HepG2 (cell line): ENCODE results near the gene KRT10.

Experiments
- NR2C2 ChIP-seq: sonication (generic); formaldehyde crosslinking; IDR thresholded peaks from 2 replicates; pipeline ENCODE4 v1.4.0; 2020; ENCODE audit warnings: missing genetic modification reagents, mild to moderate bottlenecking, moderate library complexity, borderline replicate concordance
- PRPF4 ChIP-seq: fragments of 200-400 bp; formaldehyde crosslinking; IDR thresholded peaks from 2 replicates; pipeline ENCODE4 v1.6.1; 2016; ENCODE audit warnings: low read length, low read depth; ENCODE audit not compliant: poor library complexity, severe bottlenecking
- ZNF335 ChIP-seq: sonication (generic); formaldehyde crosslinking; IDR thresholded peaks from 2 replicates; pipeline ENCODE4 v1.4.0; 2020; ENCODE audit warnings: missing genetic modification reagents
- TF ChIP-seq, protein P1 (sequence below): sonication (generic); formaldehyde crosslinking; IDR thresholded peaks from 2 replicates; pipeline ENCODE4 v1.4.0; 2020; ENCODE audit warnings: mild to moderate bottlenecking, missing genetic modification reagents

DNA sequence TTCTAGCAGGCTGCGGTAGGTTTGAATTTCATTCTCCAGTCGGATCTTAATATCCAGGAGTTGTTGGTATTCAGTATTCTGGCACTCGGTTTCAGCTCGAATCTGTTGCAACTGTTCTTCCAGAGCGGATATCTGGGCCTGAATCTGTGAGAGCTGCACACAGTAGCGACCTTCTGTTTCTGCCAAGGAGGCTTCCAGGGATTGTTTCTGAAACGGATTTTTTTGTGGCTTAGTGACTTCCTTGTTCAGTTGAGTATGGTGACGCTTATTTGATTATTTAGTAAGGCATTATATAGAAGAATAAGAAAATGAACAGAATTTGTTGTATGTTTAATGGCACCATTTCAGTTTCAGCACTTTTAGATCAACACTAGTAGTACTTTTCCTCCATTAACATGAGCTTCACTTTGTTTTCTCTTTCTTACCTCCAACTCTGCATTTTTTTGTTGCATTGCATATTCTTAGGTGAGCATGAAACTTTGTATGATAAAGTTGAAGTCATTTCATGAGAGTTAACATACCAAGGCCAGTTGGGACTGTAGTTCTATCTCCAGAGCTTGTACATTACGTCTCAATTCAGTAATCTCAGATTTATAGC lies 2.8 kb downstream of the KRT10 start:
- TF ChIP-seq PRPF4, result no peak
- TF ChIP-seq ZNF335, result no peak; the same call in 1 of the 2 replicates
- TF ChIP-seq, protein P1, sequence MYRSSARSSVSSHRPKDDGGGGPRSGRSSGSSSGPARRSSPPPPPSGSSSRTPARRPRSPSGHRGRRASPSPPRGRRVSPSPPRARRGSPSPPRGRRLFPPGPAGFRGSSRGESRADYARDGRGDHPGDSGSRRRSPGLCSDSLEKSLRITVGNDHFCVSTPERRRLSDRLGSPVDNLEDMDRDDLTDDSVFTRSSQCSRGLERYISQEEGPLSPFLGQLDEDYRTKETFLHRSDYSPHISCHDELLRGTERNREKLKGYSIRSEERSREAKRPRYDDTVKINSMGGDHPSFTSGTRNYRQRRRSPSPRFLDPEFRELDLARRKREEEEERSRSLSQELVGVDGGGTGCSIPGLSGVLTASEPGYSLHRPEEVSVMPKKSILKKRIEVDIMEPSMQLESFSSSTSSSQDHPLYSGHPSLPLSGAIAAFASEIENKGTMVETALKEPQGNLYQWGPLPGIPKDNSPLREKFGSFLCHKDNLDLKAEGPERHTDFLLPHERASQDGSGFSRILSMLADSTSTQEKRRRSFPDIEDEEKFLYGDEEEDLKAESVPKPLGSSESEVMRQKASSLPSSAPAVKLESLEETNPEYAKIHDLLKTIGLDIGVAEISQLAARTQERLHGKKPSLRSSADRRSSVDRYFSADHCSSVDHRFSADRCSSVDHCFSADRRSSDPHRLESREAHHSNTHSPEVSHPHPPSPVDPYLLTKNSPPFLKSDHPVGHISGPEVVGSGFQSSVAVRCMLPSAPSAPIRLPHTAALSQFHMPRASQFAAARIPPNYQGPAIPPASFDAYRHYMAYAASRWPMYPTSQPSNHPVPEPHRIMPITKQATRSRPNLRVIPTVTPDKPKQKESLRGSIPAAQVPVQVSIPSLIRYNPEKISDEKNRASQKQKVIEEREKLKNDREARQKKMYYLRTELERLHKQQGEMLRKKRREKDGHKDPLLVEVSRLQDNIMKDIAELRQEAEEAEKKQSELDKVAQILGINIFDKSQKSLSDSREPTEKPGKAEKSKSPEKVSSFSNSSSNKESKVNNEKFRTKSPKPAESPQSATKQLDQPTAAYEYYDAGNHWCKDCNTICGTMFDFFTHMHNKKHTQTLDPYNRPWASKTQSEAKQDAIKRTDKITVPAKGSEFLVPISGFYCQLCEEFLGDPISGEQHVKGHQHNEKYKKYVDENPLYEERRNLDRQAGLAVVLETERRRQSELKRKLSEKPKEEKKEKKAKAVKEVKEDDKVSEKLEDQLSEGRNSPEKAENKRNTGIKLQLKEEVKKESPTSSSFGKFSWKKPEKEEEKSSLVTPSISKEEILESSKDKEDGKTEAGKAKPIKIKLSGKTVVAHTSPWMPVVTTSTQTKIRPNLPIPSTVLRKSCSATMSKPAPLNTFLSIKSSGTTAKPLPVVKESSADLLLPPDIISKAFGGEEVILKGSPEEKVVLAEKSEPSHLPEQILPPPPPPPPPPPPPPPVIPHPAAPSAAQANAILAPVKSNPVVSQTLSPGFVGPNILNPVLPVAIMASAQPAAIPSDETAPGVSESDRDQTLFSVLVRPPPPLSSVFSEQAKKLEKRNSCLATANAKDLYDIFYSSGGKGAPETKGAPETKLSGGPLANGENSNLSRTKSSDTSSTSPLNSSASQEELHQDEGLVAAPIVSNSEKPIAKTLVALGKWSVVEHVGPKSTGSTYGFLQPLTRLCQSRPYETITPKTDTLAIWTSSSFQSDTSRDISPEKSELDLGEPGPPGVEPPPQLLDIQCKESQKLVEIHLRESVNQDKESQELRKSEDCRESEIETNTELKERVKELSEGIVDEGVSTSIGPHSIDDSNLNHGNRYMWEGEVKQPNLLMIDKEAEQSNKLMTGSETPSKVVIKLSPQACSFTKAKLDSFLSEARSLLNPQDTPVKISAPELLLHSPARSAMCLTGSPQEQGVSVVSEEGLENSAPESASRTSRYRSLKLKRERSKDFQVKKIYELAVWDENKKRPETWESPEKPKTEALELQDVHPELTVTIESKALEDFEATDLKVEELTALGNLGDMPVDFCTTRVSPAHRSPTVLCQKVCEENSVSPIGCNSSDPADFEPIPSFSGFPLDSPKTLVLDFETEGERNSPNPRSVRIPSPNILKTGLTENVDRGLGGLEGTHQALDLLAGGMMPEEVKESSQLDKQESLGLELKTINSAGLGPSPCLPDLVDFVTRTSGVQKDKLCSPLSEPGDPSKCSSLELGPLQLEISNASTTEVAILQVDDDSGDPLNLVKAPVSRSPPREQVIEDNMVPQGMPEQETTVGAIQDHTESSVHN, result no peak
- TF ChIP-seq NR2C2, result no peak
